Upper lobe of right lung (tissue), 1 donor: Measurements from ENCODE around the gene MYOT. TPM values are rescaled to one million over a fixed set of nuclear protein-coding genes. Genes with fewer than 3 reads are reported as not detected.

Experiments
- ATAC-seq: fragments of 200-7000 bp; cut with Tn5 transposase; one replicate; pipeline ENCODE4 v1.9.1; 2020; ENCODE audit warnings: mild to moderate bottlenecking, moderate library complexity
- DNase-seq: peaks from one replicate; pipeline ENCODE4 v3.0.0-alpha.2; 2020
- H3K27ac ChIP-seq: fragments of 200-600 bp; one replicate; pipeline ENCODE4 v1.8.0; 2022
- H3K27me3 ChIP-seq: fragments of 200-600 bp; one replicate; pipeline ENCODE4 v1.8.0; 2022; ENCODE audit warnings: mild to moderate bottlenecking
- H3K36me3 ChIP-seq: fragments of 200-600 bp; one replicate; pipeline ENCODE4 v1.8.0; 2022
- H3K4me1 ChIP-seq: fragments of 200-600 bp; one replicate; pipeline ENCODE4 v1.8.0; 2022
- H3K4me3 ChIP-seq: fragments of 200-600 bp; one replicate; pipeline ENCODE4 v1.8.0; 2022; ENCODE audit warnings: mild to moderate bottlenecking
- H3K9me3 ChIP-seq: fragments of 200-600 bp; one replicate; pipeline ENCODE4 v1.8.0; 2022
- CTCF ChIP-seq: fragments of 200-600 bp; IDR thresholded peaks from one replicate; pipeline ENCODE4 v1.8.0; 2022; ENCODE audit warnings: antibody characterized with exemption
- intact Hi-C: fragments of 100-400 bp; cut with DNase I; formaldehyde crosslinking; loops from one replicate; pipeline ENCODE4 v1.11.0; 2022
- total RNA-seq: library from RNA; stranded (reverse); fragmentation: NEBNext Ultra II Directional; extraction: Animal tissue kit (Norgen Biotek cat#: 25700); gene quantifications from one replicate; pipeline ENCODE4 v1.2.1, GENCODE V29; 2021
- donor health status: DM: no; HTN: yes; CAD: no; lungs with severe emphysema.

MYOT gene
- total RNA-seq, 1 donor from 2014 or later: not detected

- Histone ChIP-seq H3K9me3 (no peaks in the 10 kb centered on the region), H3K27ac (no peak overlapping the region), H3K36me3 (no peaks in the 10 kb centered on the region), H3K27me3 (no peaks in the 10 kb centered on the region), H3K4me1 (no peaks in the 10 kb centered on the region), H3K4me3 (no peak overlapping the region)
- TF ChIP-seq CTCF: no peak
- ATAC-seq (no peak), DNase-seq (no peak)
- intact Hi-C loops: no loop called here
Observed at GRCh38 chr5:137891849-137892248, 24.2 kb downstream of the MYOT start.

- intact Hi-C loops: no loop called here
- Histone ChIP-seq H3K27me3 (no peaks in the 10 kb centered on the region), H3K4me1 (no peaks in the 10 kb centered on the region), H3K36me3 (no peaks in the 10 kb centered on the region), H3K4me3 (no peak overlapping the region), H3K27ac (no peak overlapping the region), H3K9me3 (no peaks in the 10 kb centered on the region)
- DNase-seq (no peak), ATAC-seq (no peak)
- TF ChIP-seq CTCF: no peak
Observed at GRCh38 chr5:137894586-137894985, 26.9 kb downstream of the MYOT start.

- ATAC-seq: no peak
- H3K27ac ChIP-seq: no peak overlapping the region
- TF ChIP-seq CTCF: no peak
- no peaks in the 10 kb centered on the region for H3K27me3 ChIP-seq
- DNase-seq: no peak
- H3K36me3 ChIP-seq: no peaks in the 10 kb centered on the region
- intact Hi-C loops: no loop called here
- no peaks in the 10 kb centered on the region for H3K9me3 ChIP-seq
- no peaks in the 10 kb centered on the region for H3K4me1 ChIP-seq
- no peak overlapping the region for H3K4me3 ChIP-seq
Observed at GRCh38 chr5:137896560-137896959, 28.9 kb downstream of the MYOT start.

- no peak for DNase-seq
- no peaks in the 10 kb centered on the region for H3K9me3 ChIP-seq
- no peak overlapping the region for H3K27ac ChIP-seq
- no peak overlapping the region for H3K4me3 ChIP-seq
- TF ChIP-seq CTCF: no peak
- ATAC-seq: no peak
- H3K4me1 ChIP-seq: no peaks in the 10 kb centered on the region
- H3K36me3 ChIP-seq: no peaks in the 10 kb centered on the region
- intact Hi-C loops: no loop called here
- no peaks in the 10 kb centered on the region for H3K27me3 ChIP-seq
Observed at GRCh38 chr5:137899493-137899892, 31.8 kb downstream of the MYOT start.

- H3K4me1 ChIP-seq: no peaks in the 10 kb centered on the region
- ATAC-seq (no peak), DNase-seq (no peak)
- no peaks in the 10 kb centered on the region for H3K9me3 ChIP-seq
- intact Hi-C loops: no loop called here
- no peaks in the 10 kb centered on the region for H3K27me3 ChIP-seq
- no peak for TF ChIP-seq CTCF
- no peaks in the 10 kb centered on the region for H3K36me3 ChIP-seq
- no peak overlapping the region for H3K27ac ChIP-seq
- no peak overlapping the region for H3K4me3 ChIP-seq
Observed at GRCh38 chr5:137901011-137901817, 33.6 kb downstream of the MYOT start.
